Activated CD4-positive, alpha-beta T cell treated with anti-CD3 and anti-CD28 coated beads for 24 hours (primary cell): ENCODE results near the gene KRT16.
"Not testable (repeated sequence)": the region's sequence is repeated elsewhere in the genome, so short reads cannot be mapped to it uniquely, and the experiment has no call there.

Experiments used
- DNase-seq, 2 donors: peaks; one replicate each; pipeline ENCODE4 v3.0.0-alpha.2; 2020; ENCODE audit warnings: low read depth in 2 of 2

Gene KRT16

GRCh38 chr17:41647940-41648410 is 35.4 kb upstream of the KRT16 start:
- peak; percentile 90 to 94 for DNase-seq

- DNase-seq = no peak
Measured at GRCh38 chr17:41647038-41647813, 34.7 kb upstream of the KRT16 start.

GRCh38 chr17:41642252-41643156 is 29.9 kb upstream of the KRT16 start:
- DNase-seq = no peak

GRCh38 chr17:41640596-41640995 is 28.0 kb upstream of the KRT16 start:
- not testable (repeated sequence) for DNase-seq

- no peak for DNase-seq
Measured at GRCh38 chr17:41639492-41640473, 27.2 kb upstream of the KRT16 start.

- no peak for DNase-seq
Measured at GRCh38 chr17:41638941-41639340, 26.4 kb upstream of the KRT16 start.

- DNase-seq = no peak
Measured at GRCh38 chr17:41638194-41638593, 25.6 kb upstream of the KRT16 start.

- no peak for DNase-seq
Measured at GRCh38 chr17:41636652-41637051, 24.1 kb upstream of the KRT16 start.

- no peak for DNase-seq
Measured at GRCh38 chr17:41635121-41636097, 22.8 kb upstream of the KRT16 start.

- DNase-seq = no peak
Measured at GRCh38 chr17:41634639-41635038, 22.1 kb upstream of the KRT16 start.

- DNase-seq = no peak
Measured at GRCh38 chr17:41633556-41634199, 21.1 kb upstream of the KRT16 start.

GRCh38 chr17:41632482-41633105 is 20.0 kb upstream of the KRT16 start:
- no peak for DNase-seq

GRCh38 chr17:41631898-41632285 is 19.3 kb upstream of the KRT16 start:
- no peak for DNase-seq

- DNase-seq = no peak
Measured at GRCh38 chr17:41631025-41631897, 18.7 kb upstream of the KRT16 start.

- no peak for DNase-seq
Measured at GRCh38 chr17:41629826-41630670, 17.5 kb upstream of the KRT16 start.

GRCh38 chr17:41629316-41629715 is 16.7 kb upstream of the KRT16 start:
- no peak for DNase-seq

GRCh38 chr17:41628621-41629255 is 16.2 kb upstream of the KRT16 start:
- DNase-seq = not testable (repeated sequence)
